WI38 (cell line): ENCODE data around the gene SYNGR4.

ENCODE experiments used
- H3K4me3 ChIP-seq: 2 replicates; pipeline ENCODE4 v1.5.1; 2011; ENCODE audit warnings: low read depth, mild to moderate bottlenecking, control low read depth, low read length
- CTCF ChIP-seq: IDR thresholded peaks from 2 replicates; pipeline ENCODE4 v1.5.1; 2012; ENCODE audit warnings: low read depth, mild to moderate bottlenecking, control low read depth, low read length

The SYNGR4 gene

DNA sequence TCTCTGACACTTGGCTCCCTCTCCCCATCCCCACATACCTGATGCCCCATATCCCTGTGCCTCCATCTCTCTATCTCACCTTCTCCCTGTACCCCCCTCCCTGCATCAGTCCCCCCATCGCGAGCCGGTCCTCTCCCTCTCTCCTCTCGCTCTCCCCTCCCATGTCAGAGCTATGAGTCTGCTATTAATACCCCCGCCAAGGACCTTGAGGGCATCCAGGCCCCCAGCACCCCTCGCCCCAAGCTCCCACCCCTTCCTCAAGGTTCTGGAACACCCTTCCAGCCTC, 30.9 kb downstream of the SYNGR4 start:
- no peak overlapping the region for H3K4me3 ChIP-seq
- TF ChIP-seq CTCF, result no peak

GRCh38 chr19:48395499-48395898, 31.3 kb downstream of the SYNGR4 start:
- no peak overlapping the region for H3K4me3 ChIP-seq
- no peak for TF ChIP-seq CTCF

DNA sequence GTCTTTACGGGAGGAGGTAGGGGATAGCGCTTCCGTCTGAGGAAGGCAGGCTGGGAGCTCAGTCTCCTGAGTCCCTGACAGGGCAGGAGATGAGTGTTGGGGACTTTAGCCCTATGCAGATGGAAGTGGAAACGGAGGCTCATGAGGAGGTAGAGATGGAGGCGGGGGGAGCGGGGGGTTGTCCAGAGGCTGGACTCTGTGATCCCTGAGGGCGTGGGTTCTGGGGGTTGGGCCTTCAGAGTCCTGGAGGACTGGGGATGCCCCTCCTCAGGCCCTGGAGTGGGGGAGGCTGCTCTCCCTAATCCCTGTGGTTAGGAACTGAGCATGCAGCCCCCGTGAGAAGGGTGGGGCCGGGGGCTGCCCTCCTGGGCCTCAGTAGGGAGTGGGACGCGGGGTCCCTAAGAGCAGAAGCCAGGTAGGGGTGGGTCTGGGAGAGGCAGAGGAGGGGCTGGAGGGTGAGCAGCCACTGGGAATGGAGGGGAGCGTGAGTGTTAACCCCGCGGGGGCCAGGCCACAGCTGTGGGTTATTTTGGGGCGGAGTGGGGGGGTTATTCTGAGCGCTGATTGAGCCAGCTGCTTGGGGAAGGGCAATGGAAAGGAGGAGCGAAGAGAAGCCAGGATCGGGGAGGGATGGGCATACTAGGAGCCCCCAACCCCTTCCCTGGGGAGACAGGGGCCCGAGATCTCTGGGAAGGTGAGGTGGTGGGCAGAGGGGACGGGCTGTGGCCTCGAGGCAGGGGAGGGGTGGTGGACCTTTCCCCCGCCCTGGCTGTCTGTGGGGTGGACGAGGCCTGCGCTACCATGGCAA, 32.1 kb downstream of the SYNGR4 start:
- H3K4me3 ChIP-seq, result no peak overlapping the region
- TF ChIP-seq CTCF, result no peak

GRCh38 chr19:48396824-48397176, 32.6 kb downstream of the SYNGR4 start:
- no peak for TF ChIP-seq CTCF
- no peak overlapping the region for H3K4me3 ChIP-seq

- TF ChIP-seq CTCF, result no peak
- no peak overlapping the region for H3K4me3 ChIP-seq
These were observed 33.3 kb downstream of the SYNGR4 start for GRCh38 chr19:48397263-48398101.

DNA sequence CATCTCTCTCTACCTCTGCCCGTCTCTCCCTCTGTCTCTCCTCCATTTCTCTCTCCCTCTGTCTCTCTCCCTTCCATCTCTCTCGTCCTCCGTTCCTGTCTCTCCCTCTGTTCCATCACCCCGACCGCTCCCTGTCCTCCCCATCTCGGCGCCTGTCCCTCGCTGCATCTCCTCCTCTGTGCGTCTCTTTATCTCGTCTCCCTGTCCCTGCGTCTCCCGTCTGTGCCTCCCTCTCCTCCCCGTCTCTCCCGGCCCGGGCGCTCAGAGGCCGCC, 33.9 kb downstream of the SYNGR4 start:
- H3K4me3 ChIP-seq, result no peak overlapping the region
- TF ChIP-seq CTCF, result no peak
